PC-9 (cell line): ENCODE data around the gene OR2C1. TPM values are rescaled to one million over a fixed set of nuclear protein-coding genes. Genes with fewer than 3 reads are reported as not detected.

Experiments used
- BruUV-seq: library from RNA; stranded (reverse); fragments of 400-500 nt; replicated peaks from 2 replicates; lab custom pipeline; 2021; lab: Mats Ljungman, UMichigan
- CTCF ChIA-PET: fragments of 300-600 bp; sonication (Branson Sonifier 250); formaldehyde crosslinking; loops from one replicate; lab custom pipeline; 2022; ENCODE audit warnings: antibody characterized with exemption; lab: Charles Lee
- POLR2A ChIA-PET: fragments of 300-600 bp; sonication (Branson Sonifier 250); formaldehyde crosslinking; loops from one replicate; lab custom pipeline; 2022; ENCODE audit warnings: antibody characterized with exemption; ENCODE audit not compliant: unreplicated experiment; lab: Charles Lee
- DNase-seq, 2 experiments: peaks; one replicate each; pipeline versions ENCODE4 v3.0.0 to v3.0.0-alpha.2; 2015 to 2022; ENCODE audit warnings: mixed read lengths in 1 of 2
- H2AFZ ChIP-seq: fragments of 200-600 bp; sonication (generic); 2 replicates; pipeline ENCODE4 v1.8.1; 2017; ENCODE audit warnings: antibody characterized with exemption
- H3F3A ChIP-seq: fragments of 200-600 bp; sonication (generic); 2 replicates; pipeline ENCODE4 v1.8.1; 2017; ENCODE audit warnings: antibody characterized with exemption, mild to moderate bottlenecking, low read depth; ENCODE audit not compliant: insufficient read depth
- H3K27ac ChIP-seq: fragments of 200-600 bp; sonication (generic); 2 replicates; pipeline ENCODE4 v1.6.1; 2016; ENCODE audit warnings: mixed run types
- H3K27me3 ChIP-seq: fragments of 200-600 bp; sonication (generic); 2 replicates; pipeline ENCODE4 v1.6.1; 2016; ENCODE audit warnings: low read depth, mixed run types; ENCODE audit not compliant: insufficient read depth
- H3K36me3 ChIP-seq: fragments of 200-600 bp; sonication (generic); 2 replicates; pipeline ENCODE4 v1.6.1; 2016; ENCODE audit warnings: low read depth, mixed run types
- H3K4me1 ChIP-seq: fragments of 200-600 bp; sonication (generic); replicated peaks from 2 replicates; pipeline ENCODE4 v1.6.1; 2016; ENCODE audit warnings: mixed run types; ENCODE audit not compliant: insufficient read depth
- H3K4me2 ChIP-seq: fragments of 200-600 bp; sonication (generic); 2 replicates; pipeline ENCODE4 v1.6.1; 2017; ENCODE audit warnings: mixed run types
- H3K4me3 ChIP-seq: fragments of 200-600 bp; sonication (generic); 2 replicates; pipeline ENCODE4 v1.6.1; 2016; ENCODE audit warnings: mixed run types
- H3K79me2 ChIP-seq: fragments of 200-600 bp; sonication (generic); 2 replicates; pipeline ENCODE4 v1.6.1; 2017; ENCODE audit warnings: low read depth, mixed run types
- H3K9me2 ChIP-seq: fragments of 200-600 bp; sonication (generic); 2 replicates; pipeline ENCODE4 v1.8.1; 2017; ENCODE audit warnings: mild to moderate bottlenecking; ENCODE audit not compliant: insufficient read depth
- H3K9me3 ChIP-seq: fragments of 200-600 bp; sonication (generic); 2 replicates; pipeline ENCODE4 v1.8.1; 2016; ENCODE audit warnings: low read depth; ENCODE audit not compliant: insufficient read depth
- H4K20me1 ChIP-seq: fragments of 200-600 bp; sonication (generic); 2 replicates; pipeline ENCODE4 v1.8.1; 2017; ENCODE audit not compliant: insufficient read depth
- EZH2 ChIP-seq: fragments of 200-600 bp; sonication (generic); IDR thresholded peaks from 2 replicates; pipeline ENCODE4 v1.8.0; 2017; ENCODE audit warnings: antibody characterized with exemption, low read depth
- intact Hi-C: fragments of 100-400 bp; cut with micrococcal nuclease; formaldehyde crosslinking; loops from one replicate; pipeline ENCODE4 v1.10.0; 2022; ENCODE audit not compliant: unreplicated experiment
- total RNA-seq: library from RNA; stranded (reverse); gene quantifications from 2 replicates; pipeline ENCODE4 v1.2.3, GENCODE V29; 2021
- TF ChIP-seq, protein P1 (sequence below): fragments of 200-600 bp; sonication (generic); conservative IDR thresholded peaks from 2 replicates; pipeline ENCODE4 v1.6.1; 2017; ENCODE audit warnings: mixed run types, antibody characterized with exemption, mild to moderate bottlenecking, moderate library complexity

Gene OR2C1
- total RNA-seq, 1 experiment from 2014 or later, result not detected

DNA sequence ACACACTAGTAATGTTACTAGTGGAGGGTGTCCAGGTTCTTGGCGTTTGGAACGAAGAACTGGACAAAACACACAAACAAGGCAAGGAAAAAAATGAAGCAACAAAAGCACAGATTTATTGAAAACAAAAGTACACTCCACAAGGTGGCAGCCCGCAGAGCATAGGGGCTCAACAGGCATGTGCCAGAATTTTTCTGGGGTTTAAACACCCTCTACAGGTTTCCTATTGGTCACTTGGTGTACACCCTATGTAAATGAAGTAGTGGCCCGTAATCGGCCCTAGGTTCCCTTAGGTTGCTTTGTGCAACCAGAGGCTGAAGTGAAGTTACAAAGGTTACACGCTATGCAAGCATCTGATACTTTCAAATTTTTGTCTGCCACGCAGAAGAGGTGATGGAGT, 8.1 kb downstream of the OR2C1 start:
- no peaks in the 10 kb centered on the region for H3F3A ChIP-seq
- H3K79me2 ChIP-seq, result no peaks in the 10 kb centered on the region
- H2AFZ ChIP-seq, result no peak overlapping the region
- H3K9me3 ChIP-seq, result no peaks in the 10 kb centered on the region
- no peaks in the 10 kb centered on the region for H3K4me1 ChIP-seq
- no TSS peak for BruUV-seq
- H4K20me1 ChIP-seq, result no peaks in the 10 kb centered on the region
- peaks cover 52% of the 10 kb centered on the region for H3K27me3 ChIP-seq
- POLR2A ChIA-PET, result interaction anchor here (0.6 kb wide), 1 partner anchor 308 kb away, joined by 6 read pairs; no protein-coding TSS in a partner anchor
- no peak for DNase-seq
- no peaks in the 10 kb centered on the region for H3K9me2 ChIP-seq
- H3K36me3 ChIP-seq, result no peaks in the 10 kb centered on the region
- TF ChIP-seq, protein P1, sequence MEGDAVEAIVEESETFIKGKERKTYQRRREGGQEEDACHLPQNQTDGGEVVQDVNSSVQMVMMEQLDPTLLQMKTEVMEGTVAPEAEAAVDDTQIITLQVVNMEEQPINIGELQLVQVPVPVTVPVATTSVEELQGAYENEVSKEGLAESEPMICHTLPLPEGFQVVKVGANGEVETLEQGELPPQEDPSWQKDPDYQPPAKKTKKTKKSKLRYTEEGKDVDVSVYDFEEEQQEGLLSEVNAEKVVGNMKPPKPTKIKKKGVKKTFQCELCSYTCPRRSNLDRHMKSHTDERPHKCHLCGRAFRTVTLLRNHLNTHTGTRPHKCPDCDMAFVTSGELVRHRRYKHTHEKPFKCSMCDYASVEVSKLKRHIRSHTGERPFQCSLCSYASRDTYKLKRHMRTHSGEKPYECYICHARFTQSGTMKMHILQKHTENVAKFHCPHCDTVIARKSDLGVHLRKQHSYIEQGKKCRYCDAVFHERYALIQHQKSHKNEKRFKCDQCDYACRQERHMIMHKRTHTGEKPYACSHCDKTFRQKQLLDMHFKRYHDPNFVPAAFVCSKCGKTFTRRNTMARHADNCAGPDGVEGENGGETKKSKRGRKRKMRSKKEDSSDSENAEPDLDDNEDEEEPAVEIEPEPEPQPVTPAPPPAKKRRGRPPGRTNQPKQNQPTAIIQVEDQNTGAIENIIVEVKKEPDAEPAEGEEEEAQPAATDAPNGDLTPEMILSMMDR, result no peak; the same call in 1 of the 2 replicates
- TF ChIP-seq EZH2, result no peak
- intact Hi-C loops, result loop anchor here (10.0 kb wide), 1 partner anchor 91 kb away; no protein-coding TSS in a partner anchor
- no peak overlapping the region for H3K4me3 ChIP-seq
- no peak overlapping the region for H3K27ac ChIP-seq
- H3K4me2 ChIP-seq, result 0 out of 2 replicates have a peak overlapping the region, but pooled peaks have one; percentile 7
- CTCF ChIA-PET, result no interaction called here

DNA sequence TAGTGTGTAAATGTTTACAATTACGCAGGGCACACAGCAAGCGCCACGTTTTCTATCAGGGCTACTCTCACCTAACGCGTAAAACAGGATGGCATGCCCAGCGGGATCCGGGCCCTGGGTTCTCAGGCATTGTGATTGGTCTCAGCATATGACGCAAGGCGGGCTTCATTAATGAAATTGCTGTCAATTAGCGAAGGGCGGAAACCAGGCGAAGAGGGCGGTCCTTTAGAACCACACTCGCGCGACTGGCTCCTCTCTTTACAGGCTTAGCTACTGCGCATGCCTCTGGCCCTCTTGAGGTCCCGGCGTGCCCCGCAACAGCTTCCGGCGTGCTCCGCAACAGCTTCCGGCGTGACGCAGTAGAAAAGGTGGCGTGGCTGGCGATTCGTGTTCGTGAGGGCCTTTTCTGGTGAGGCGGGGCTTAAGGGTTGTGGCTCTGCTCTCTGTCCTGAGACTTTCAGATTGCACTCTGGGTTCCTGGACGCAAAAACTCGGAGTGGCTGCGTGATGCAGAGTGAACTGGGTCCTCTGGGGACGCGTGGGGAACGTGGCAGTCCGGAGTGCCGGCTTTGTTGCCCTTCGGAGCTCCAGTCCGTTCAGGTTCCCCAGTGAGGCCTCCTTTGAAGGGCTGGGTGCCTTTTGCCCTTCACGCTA, 9.2 kb downstream of the OR2C1 start:
- Histone ChIP-seq H3K4me2 (no peak overlapping the region), H3K9me3 (no peaks in the 10 kb centered on the region), H3K27ac (no peak overlapping the region), H3K4me1 (no peaks in the 10 kb centered on the region), H2AFZ (no peak overlapping the region), H3K36me3 (no peaks in the 10 kb centered on the region), H3K27me3 (peaks cover 42% of the 10 kb centered on the region), H3K4me3 (no peak overlapping the region), H3K79me2 (no peaks in the 10 kb centered on the region), H4K20me1 (no peaks in the 10 kb centered on the region), H3K9me2 (no peaks in the 10 kb centered on the region), H3F3A (no peaks in the 10 kb centered on the region)
- intact Hi-C loops, result loop anchor here (10.0 kb wide), 1 partner anchor 90 kb away; no protein-coding TSS in a partner anchor
- TF ChIP-seq, protein P1, result no peak
- no peak for TF ChIP-seq EZH2
- peak in 1 of 2 experiments; percentile 73 for DNase-seq
- CTCF ChIA-PET, result no interaction called here
- POLR2A ChIA-PET, result no interaction called here
- BruUV-seq, result no TSS peak

DNA sequence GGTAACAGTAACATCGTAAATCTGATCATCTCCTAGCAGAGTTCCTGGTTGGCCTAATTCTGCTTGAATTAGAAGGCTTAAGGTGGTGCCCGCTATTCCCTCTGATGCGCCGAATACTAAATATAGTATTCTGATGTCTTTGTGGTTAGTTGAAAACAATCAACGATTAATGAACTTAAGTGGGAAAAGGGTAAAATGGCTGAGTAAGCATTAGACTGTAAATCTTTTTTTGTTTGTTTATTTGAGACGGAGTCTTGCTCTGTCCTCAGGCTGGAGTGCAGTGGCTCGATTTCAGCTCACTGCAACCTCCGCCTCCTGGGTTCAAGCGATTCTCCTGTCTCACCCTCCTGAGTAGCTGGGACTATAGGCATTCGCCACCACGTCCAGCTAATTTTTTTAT, 13.4 kb downstream of the OR2C1 start:
- no peaks in the 10 kb centered on the region for H4K20me1 ChIP-seq
- H3K4me3 ChIP-seq, result no peak overlapping the region
- no peak overlapping the region for H3K4me2 ChIP-seq
- BruUV-seq, result no TSS peak
- TF ChIP-seq, protein P1, result no peak
- no peak for TF ChIP-seq EZH2
- no peaks in the 10 kb centered on the region for H3K36me3 ChIP-seq
- H3K27me3 ChIP-seq, result peaks cover 13% of the 10 kb centered on the region; the same call in 1 of the 2 replicates
- H2AFZ ChIP-seq, result no peak overlapping the region
- POLR2A ChIA-PET, result no interaction called here
- H3K9me3 ChIP-seq, result peaks cover 7% of the 10 kb centered on the region; the same call in 1 of the 2 replicates
- no peaks in the 10 kb centered on the region for H3K9me2 ChIP-seq
- CTCF ChIA-PET, result no interaction called here
- intact Hi-C loops, result loop anchor here (10.0 kb wide), 1 partner anchor 86 kb away; no protein-coding TSS in a partner anchor
- H3K79me2 ChIP-seq, result no peaks in the 10 kb centered on the region
- no peak overlapping the region for H3K27ac ChIP-seq
- no peak for DNase-seq
- H3F3A ChIP-seq, result no peaks in the 10 kb centered on the region
- no peaks in the 10 kb centered on the region for H3K4me1 ChIP-seq
